NCI-H1105 (cell line): ENCODE data around the gene EPS8L2.

Source experiments
- DNase-seq: peaks from one replicate; lab custom pipeline; 2025; lab: John Stamatoyannopoulos, UW

Gene EPS8L2

GRCh38 chr11:763073-763463 lies 57.0 kb downstream of the EPS8L2 start:
- DNase-seq = peak; percentile 84

GRCh38 chr11:763549-764321 lies 57.7 kb downstream of the EPS8L2 start:
- DNase-seq = no peak

- no peak for DNase-seq
These were observed 58.4 kb downstream of the EPS8L2 start for GRCh38 chr11:764322-765024.

GRCh38 chr11:765025-765801 lies 59.2 kb downstream of the EPS8L2 start:
- DNase-seq = peak; percentile 39

GRCh38 chr11:765802-766091 lies 59.7 kb downstream of the EPS8L2 start:
- DNase-seq = no peak

- DNase-seq = no peak
These were observed 60.3 kb downstream of the EPS8L2 start for GRCh38 chr11:766106-766935.

GRCh38 chr11:766936-767210 lies 60.8 kb downstream of the EPS8L2 start:
- DNase-seq = no peak

GRCh38 chr11:767238-767637 lies 61.2 kb downstream of the EPS8L2 start:
- no peak for DNase-seq

- DNase-seq = no peak
These were observed 64.0 kb downstream of the EPS8L2 start for GRCh38 chr11:769887-770641.

GRCh38 chr11:770642-771616 lies 64.9 kb downstream of the EPS8L2 start:
- DNase-seq = no peak

- no peak for DNase-seq
These were observed 65.7 kb downstream of the EPS8L2 start for GRCh38 chr11:771617-772204.

GRCh38 chr11:772429-773390 lies 66.7 kb downstream of the EPS8L2 start:
- no peak for DNase-seq

- DNase-seq = no peak
These were observed 67.4 kb downstream of the EPS8L2 start for GRCh38 chr11:773425-773824.

- DNase-seq = no peak
These were observed 67.8 kb downstream of the EPS8L2 start for GRCh38 chr11:773830-774229.

GRCh38 chr11:774873-775592 lies 69.0 kb downstream of the EPS8L2 start:
- DNase-seq = no peak

- DNase-seq = no peak
These were observed 70.2 kb downstream of the EPS8L2 start for GRCh38 chr11:776263-776560.

GRCh38 chr11:776561-777287 lies 70.7 kb downstream of the EPS8L2 start:
- peak; percentile 38 for DNase-seq
